A549 (cell line): ENCODE measurements around the gene RTN4. TPM values are rescaled to one million over a fixed set of nuclear protein-coding genes. Genes with fewer than 3 reads are reported as not detected.

Experiments
- ATAC-seq, 2 experiments: fragments of 200-7000 bp in 1 of 2; fragments of >200 bp in 1 of 2; cut with Nextera tagmentation in 1 of 2; cut with Tn5 transposase in 1 of 2; 3 replicates each; pipeline versions ENCODE4 v1.8.0 to v1.9.1; 2018 to 2020; ENCODE audit warnings: mild to moderate bottlenecking in 1 of 2, moderate library complexity in 1 of 2
- CTCF ChIA-PET: fragments of 300-600 bp; sonication (Branson Sonifier 250); formaldehyde crosslinking; extraction: SDS; loops from one replicate; lab custom pipeline; 2021; ENCODE audit warnings: antibody characterized with exemption, inconsistent platforms; lab: Yijun Ruan, JAX
- POLR2A ChIA-PET: fragments of 350-600 bp; formaldehyde crosslinking; extraction: SDS; loops from one replicate; lab custom pipeline; 2021; ENCODE audit warnings: antibody characterized with exemption, inconsistent platforms; lab: Yijun Ruan, JAX
- DNase-seq, 2 experiments: peaks; one replicate each; pipeline versions ENCODE4 v3.0.0 to v3.0.0-alpha.2; 2011 to 2016; ENCODE audit warnings: low read depth in 1 of 2, low spot score in 1 of 2
- FAIRE-seq: peaks from 2 replicates; lab custom pipeline; 2011; peaks lifted over from hg19 to GRCh38; lab: Jason Lieb, UNC
- H3K27ac ChIP-seq, 2 experiments: fragments of >200 bp; sonication (Bioruptor Twin); formaldehyde crosslinking; 3 replicates each; pipeline ENCODE4 v1.5.1; 2016 to 2017
- H3K4me1 ChIP-seq: fragments of >200 bp; sonication (Bioruptor Twin); formaldehyde crosslinking; 3 replicates; pipeline ENCODE4 v1.6.1; 2016
- H3K4me2 ChIP-seq: fragments of >200 bp; sonication (Bioruptor Twin); formaldehyde crosslinking; 3 replicates; pipeline ENCODE4 v1.6.1; 2016
- H3K4me3 ChIP-seq: fragments of >200 bp; sonication (Bioruptor Twin); formaldehyde crosslinking; 3 replicates; pipeline ENCODE4 v1.5.1; 2016
- H3K9me3 ChIP-seq: fragments of >200 bp; sonication (Bioruptor Twin); formaldehyde crosslinking; 3 replicates; pipeline ENCODE4 v1.6.1; 2016
- ATOH8 ChIP-seq: fragments of 250-450 bp; sonication (Bioruptor Pico); IDR thresholded peaks from 2 replicates; pipeline ENCODE4 v1.5.0; 2020; ENCODE audit warnings: low read depth, mild to moderate bottlenecking, moderate library complexity
- CBX8 ChIP-seq: fragments of 200-600 bp; sonication (generic); IDR thresholded peaks from 2 replicates; pipeline ENCODE4 v1.6.1; 2016
- CHD2 ChIP-seq: fragments of 150-350 bp; IDR thresholded peaks from 2 replicates; pipeline ENCODE4 v1.6.1; 2014; ENCODE audit warnings: low read length; ENCODE audit not compliant: partially characterized antibody
- EHF ChIP-seq: fragments of 250-450 bp; sonication (Bioruptor Pico); IDR thresholded peaks from 2 replicates; pipeline ENCODE4 v1.5.0; 2020; ENCODE audit warnings: mild to moderate bottlenecking
- EP300 ChIP-seq, 2 experiments: fragments of >200 bp; sonication (Bioruptor Twin); formaldehyde crosslinking; IDR thresholded peaks; 2 replicates in 1 of 2; 3 replicates in 1 of 2; pipeline ENCODE4 v1.6.1; 2016 to 2017
- ESRRA ChIP-seq: fragments of 150-350 bp; IDR thresholded peaks from 2 replicates; pipeline ENCODE4 v1.6.1; 2014; ENCODE audit warnings: mild to moderate bottlenecking, low read length, borderline replicate concordance
- FOSB ChIP-seq: fragments of 250-450 bp; sonication (Bioruptor Pico); IDR thresholded peaks from 2 replicates; pipeline ENCODE4 v1.5.0; 2020; ENCODE audit warnings: mild to moderate bottlenecking, moderate library complexity
- FOSL2 ChIP-seq, 2 experiments: fragments of 450-650 bp in 1 of 2; fragments of >200 bp in 1 of 2; sonication (Bioruptor Twin) in 1 of 2; formaldehyde crosslinking; IDR thresholded peaks; 2 replicates each; pipeline versions ENCODE4 v1.5.0 to v1.6.1; 2016 to 2020; ENCODE audit warnings: mild to moderate bottlenecking in 1 of 2, moderate library complexity in 1 of 2
- FOXS1 ChIP-seq: fragments of 250-450 bp; sonication (Bioruptor Pico); IDR thresholded peaks from 2 replicates; pipeline ENCODE4 v1.5.0; 2020; ENCODE audit warnings: mild to moderate bottlenecking, moderate library complexity
- HDAC2 ChIP-seq: fragments of 200-600 bp; sonication (generic); IDR thresholded peaks from 2 replicates; pipeline ENCODE4 v1.6.1; 2016
- HMGXB4 ChIP-seq: fragments of 250-450 bp; sonication (Bioruptor Pico); IDR thresholded peaks from 2 replicates; pipeline ENCODE4 v1.5.0; 2021; ENCODE audit warnings: mild to moderate bottlenecking, moderate library complexity, borderline replicate concordance
- HOXB13 ChIP-seq: fragments of 250-450 bp; sonication (Bioruptor Pico); IDR thresholded peaks from 2 replicates; pipeline ENCODE4 v1.5.0; 2020; ENCODE audit warnings: low read depth, mild to moderate bottlenecking, moderate library complexity
- HOXB5 ChIP-seq: fragments of 250-450 bp; sonication (Bioruptor Pico); IDR thresholded peaks from 2 replicates; pipeline ENCODE4 v1.5.0; 2020; ENCODE audit warnings: mild to moderate bottlenecking, moderate library complexity
- JUN ChIP-seq, 2 experiments: fragments of >200 bp; sonication (Bioruptor Twin); formaldehyde crosslinking; IDR thresholded peaks; 2 replicates in 1 of 2; 3 replicates in 1 of 2; pipeline ENCODE4 v1.6.1; 2016 to 2017
- JUNB ChIP-seq: fragments of >200 bp; sonication (Bioruptor Twin); formaldehyde crosslinking; IDR thresholded peaks from 2 replicates; pipeline ENCODE4 v1.6.1; 2016
- MYC ChIP-seq: IDR thresholded peaks from 2 replicates; pipeline ENCODE4 v1.6.1; 2012; ENCODE audit warnings: mild to moderate bottlenecking, inconsistent platforms, low read length, improper control_type of control experiment, borderline replicate concordance
- NPAS2 ChIP-seq: fragments of 250-450 bp; sonication (Bioruptor Pico); IDR thresholded peaks from 2 replicates; pipeline ENCODE4 v1.8.0; 2022; ENCODE audit warnings: mild to moderate bottlenecking, moderate library complexity, borderline replicate concordance
- PBX3 ChIP-seq: IDR thresholded peaks from 2 replicates; pipeline ENCODE4 v1.6.1; 2012
- PHF8 ChIP-seq: fragments of 200-600 bp; sonication (generic); IDR thresholded peaks from 2 replicates; pipeline ENCODE4 v1.6.1; 2016; ENCODE audit warnings: low read depth, mild to moderate bottlenecking, antibody characterized with exemption, moderate library complexity, borderline replicate concordance
- POLR2AphosphoS2 ChIP-seq: conservative IDR thresholded peaks from 2 replicates; pipeline ENCODE4 v1.6.1; 2012; ENCODE audit warnings: low read length, improper control_type of control experiment, inconsistent platforms
- RARB ChIP-seq: fragments of 250-450 bp; sonication (Bioruptor Pico); IDR thresholded peaks from 2 replicates; pipeline ENCODE4 v1.8.0; 2021; ENCODE audit warnings: mild to moderate bottlenecking, moderate library complexity
- RCOR1 ChIP-seq: fragments of 150-350 bp; IDR thresholded peaks from 2 replicates; pipeline ENCODE4 v1.6.1; 2014; ENCODE audit warnings: antibody characterized with exemption, low read length, low read depth
- RFX5 ChIP-seq: fragments of 450-650 bp; IDR thresholded peaks from 2 replicates; pipeline ENCODE4 v1.7.1; 2014; ENCODE audit warnings: antibody characterized with exemption, mild to moderate bottlenecking, moderate library complexity
- RNF2 ChIP-seq: fragments of 200-600 bp; sonication (generic); IDR thresholded peaks from 2 replicates; pipeline ENCODE4 v1.6.1; 2016; ENCODE audit warnings: low read depth, mild to moderate bottlenecking, antibody characterized with exemption, moderate library complexity, borderline replicate concordance
- TFCP2L1 ChIP-seq: fragments of 250-450 bp; sonication (Bioruptor Pico); IDR thresholded peaks from 2 replicates; pipeline ENCODE4 v1.5.0; 2021; ENCODE audit warnings: mild to moderate bottlenecking
- ZSCAN20 ChIP-seq: fragments of 250-450 bp; sonication (Bioruptor Pico); IDR thresholded peaks from 2 replicates; pipeline ENCODE4 v1.8.0; 2022; ENCODE audit warnings: mild to moderate bottlenecking, moderate library complexity
- WGBS: methylation state at CpG from one replicate; pipeline ENCODE4 v1.1.6; 2017; ENCODE audit errors: missing lambda C conversion rate; 5-methylcytosine and 5-hydroxymethylcytosine counted together
- polyA plus RNA-seq, 4 experiments: library from polyadenylated mRNA; depleted of rRNA in 3 of 4; stranded (reverse); fragments of >200 nt; fragmentation: RNase III in 1 of 4; extraction: RNeasy Plus Mini Kit Qiagen cat#74134 plus additional on column Dnase treatment in 1 of 4; gene quantifications; 2 replicates in 3 of 4; 3 replicates in 1 of 4; pipeline ENCODE4 v1.2.3, GENCODE V29; 2011 to 2017
- TF ChIP-seq, protein P1 (sequence below): fragments of >200 bp; sonication (Bioruptor Twin); formaldehyde crosslinking; IDR thresholded peaks from 3 replicates; pipeline ENCODE4 v1.6.1; 2016
- TF ChIP-seq, protein P2 (sequence below): fragments of 200-600 bp; sonication (generic); IDR thresholded peaks from 2 replicates; pipeline ENCODE4 v1.6.1; 2016; ENCODE audit warnings: antibody characterized with exemption, mild to moderate bottlenecking, moderate library complexity

The RTN4 gene
- polyA plus RNA-seq, 2 of the 4 experiments (the other 2 are of a cell fraction): 302 to 403 TPM

- DNase-seq: no peak
- WGBS: 92% methylated on average over 18 of the region's 18 CpGs
- POLR2A ChIA-PET: no interaction called here
- peak in 1 of 2 experiments; percentile 3; a peak in 1 of 6 replicates for ATAC-seq
- TF ChIP-seq ATOH8 (CRISPR knock-in tag) (no peak), RFX5 (no peak), JUNB (no peak), PBX3 (no peak), FOXS1 (CRISPR knock-in tag) (no peak), TFCP2L1 (CRISPR knock-in tag) (no peak), EHF (CRISPR knock-in tag) (no peak), FOSB (no peak), CHD2 (no peak), ESRRA (no peak), EP300 (IDR thresholded peaks at IDR 0.05) (no peak), MYC (no peak), NPAS2 (CRISPR knock-in tag) (no peak), CBX8 (no peak), PHF8 (no peak), ZSCAN20 (no peak), HDAC2 (no peak)
- TF ChIP-seq, protein P1, sequence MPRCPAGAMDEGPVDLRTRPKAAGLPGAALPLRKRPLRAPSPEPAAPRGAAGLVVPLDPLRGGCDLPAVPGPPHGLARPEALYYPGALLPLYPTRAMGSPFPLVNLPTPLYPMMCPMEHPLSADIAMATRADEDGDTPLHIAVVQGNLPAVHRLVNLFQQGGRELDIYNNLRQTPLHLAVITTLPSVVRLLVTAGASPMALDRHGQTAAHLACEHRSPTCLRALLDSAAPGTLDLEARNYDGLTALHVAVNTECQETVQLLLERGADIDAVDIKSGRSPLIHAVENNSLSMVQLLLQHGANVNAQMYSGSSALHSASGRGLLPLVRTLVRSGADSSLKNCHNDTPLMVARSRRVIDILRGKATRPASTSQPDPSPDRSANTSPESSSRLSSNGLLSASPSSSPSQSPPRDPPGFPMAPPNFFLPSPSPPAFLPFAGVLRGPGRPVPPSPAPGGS: no peak
- TF ChIP-seq, all 56 proteins: peak for 0
- FAIRE-seq: no peak
- CTCF ChIA-PET: interaction anchor here (0.9 to 2.4 kb wide), 3 partner anchors 11 to 208 kb away, joined by 3 to 7 read pairs (median 7); no protein-coding TSS in a partner anchor
- no peaks in the 10 kb centered on the region for H3K9me3 ChIP-seq
- H3K4me2 ChIP-seq: no peak overlapping the region
- H3K27ac ChIP-seq: no peak overlapping the region
- no peak overlapping the region for H3K4me3 ChIP-seq
- no peaks in the 10 kb centered on the region for H3K4me1 ChIP-seq
Measured at GRCh38 chr2:54967759-54968365, 82.4 kb downstream of the RTN4 start.

- POLR2A ChIA-PET: no interaction called here
- no peak overlapping the region for H3K27ac ChIP-seq
- TF ChIP-seq EHF (CRISPR knock-in tag): no peak
- no peak for TF ChIP-seq NPAS2 (CRISPR knock-in tag)
- TF ChIP-seq, protein P2, sequence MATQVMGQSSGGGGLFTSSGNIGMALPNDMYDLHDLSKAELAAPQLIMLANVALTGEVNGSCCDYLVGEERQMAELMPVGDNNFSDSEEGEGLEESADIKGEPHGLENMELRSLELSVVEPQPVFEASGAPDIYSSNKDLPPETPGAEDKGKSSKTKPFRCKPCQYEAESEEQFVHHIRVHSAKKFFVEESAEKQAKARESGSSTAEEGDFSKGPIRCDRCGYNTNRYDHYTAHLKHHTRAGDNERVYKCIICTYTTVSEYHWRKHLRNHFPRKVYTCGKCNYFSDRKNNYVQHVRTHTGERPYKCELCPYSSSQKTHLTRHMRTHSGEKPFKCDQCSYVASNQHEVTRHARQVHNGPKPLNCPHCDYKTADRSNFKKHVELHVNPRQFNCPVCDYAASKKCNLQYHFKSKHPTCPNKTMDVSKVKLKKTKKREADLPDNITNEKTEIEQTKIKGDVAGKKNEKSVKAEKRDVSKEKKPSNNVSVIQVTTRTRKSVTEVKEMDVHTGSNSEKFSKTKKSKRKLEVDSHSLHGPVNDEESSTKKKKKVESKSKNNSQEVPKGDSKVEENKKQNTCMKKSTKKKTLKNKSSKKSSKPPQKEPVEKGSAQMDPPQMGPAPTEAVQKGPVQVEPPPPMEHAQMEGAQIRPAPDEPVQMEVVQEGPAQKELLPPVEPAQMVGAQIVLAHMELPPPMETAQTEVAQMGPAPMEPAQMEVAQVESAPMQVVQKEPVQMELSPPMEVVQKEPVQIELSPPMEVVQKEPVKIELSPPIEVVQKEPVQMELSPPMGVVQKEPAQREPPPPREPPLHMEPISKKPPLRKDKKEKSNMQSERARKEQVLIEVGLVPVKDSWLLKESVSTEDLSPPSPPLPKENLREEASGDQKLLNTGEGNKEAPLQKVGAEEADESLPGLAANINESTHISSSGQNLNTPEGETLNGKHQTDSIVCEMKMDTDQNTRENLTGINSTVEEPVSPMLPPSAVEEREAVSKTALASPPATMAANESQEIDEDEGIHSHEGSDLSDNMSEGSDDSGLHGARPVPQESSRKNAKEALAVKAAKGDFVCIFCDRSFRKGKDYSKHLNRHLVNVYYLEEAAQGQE: no peak
- no peak for TF ChIP-seq HMGXB4
- TF ChIP-seq FOSL2 (IDR thresholded peaks at IDR 0.05): no peak
- no peak for TF ChIP-seq FOSL2 (CRISPR knock-in tag; IDR thresholded peaks at IDR 0.05)
- TF ChIP-seq HOXB13 (CRISPR knock-in tag): no peak
- TF ChIP-seq RARB (CRISPR knock-in tag): no peak
- no peak for TF ChIP-seq RCOR1
- no peak for TF ChIP-seq HOXB5 (CRISPR knock-in tag)
- 0 out of 2 replicates have a peak, but pooled peaks have one; percentile 6 for TF ChIP-seq POLR2AphosphoS2
- no peak for TF ChIP-seq RNF2
- 0 out of 5 replicates have a peak, but pooled peaks of 1 of the 2 experiments have one; percentile 21 for TF ChIP-seq JUN (IDR thresholded peaks at IDR 0.05)
- TF ChIP-seq, all 56 proteins: peak for 2
- no peak for FAIRE-seq
- Histone ChIP-seq H3K4me2 (no peak overlapping the region), H3K4me1 (no peaks in the 10 kb centered on the region), H3K4me3 (no peak overlapping the region), H3K9me3 (no peaks in the 10 kb centered on the region)
- CTCF ChIA-PET: interaction anchor here (0.6 to 2.4 kb wide), 4 partner anchors 10 to 209 kb away, joined by 3 to 7 read pairs (median 5); no protein-coding TSS in a partner anchor
- 90% methylated on average over 4 of the region's 4 CpGs for WGBS
- ATAC-seq: peak; percentile 4; a peak in 3 of 6 replicates
- DNase-seq: no peak
Measured at GRCh38 chr2:54967269-54967668, 83.0 kb downstream of the RTN4 start.
